ENCODE data around the gene WDR90. TPM values are rescaled to one million over a fixed set of nuclear protein-coding genes. Genes with fewer than 3 reads are reported as not detected.
A peak's percentile ranks its signal among the peaks of the same experiment; 100 is the strongest.

WDR90 gene
- polyA plus RNA-seq, 3 donors, result 0.13 to 16.5 (median 1.1) TPM

DNA sequence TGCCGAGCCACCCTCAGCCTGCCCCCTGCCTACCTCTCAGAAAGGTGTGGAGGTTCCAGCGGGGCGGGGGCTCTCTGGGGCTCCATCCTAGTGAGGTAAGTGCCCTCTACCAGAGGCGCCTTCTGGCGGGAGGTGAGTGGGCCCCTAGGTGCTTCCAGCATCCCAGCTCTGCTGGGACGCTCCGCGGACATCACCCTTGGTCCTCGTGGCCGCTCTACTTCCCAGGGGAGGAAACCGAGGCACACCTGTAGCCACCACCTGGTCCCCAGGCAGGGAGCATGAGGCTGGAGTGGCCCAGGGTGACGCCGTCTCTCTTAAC is 6.2 kb upstream of the WDR90 start:
- Histone ChIP-seq H3K9me3 (replicated peaks in 1 of 2; ENCODE audit: control insufficient read depth in 1 of 2, insufficient read depth in 1 of 2, low read length in 2 of 2) (no peaks in the 10 kb centered on the region), H4K20me1 (ENCODE audit: insufficient read depth, low read length) (peaks cover 46% of the 10 kb centered on the region), H3K36me3 (replicated peaks in 1 of 2; ENCODE audit: control insufficient read depth in 1 of 2, insufficient read depth in 2 of 2, low read length in 2 of 2) (no peaks in the 10 kb centered on the region), H3K4me2 (replicated peaks; ENCODE audit: extremely low read depth, low read length, poor library complexity, severe bottlenecking) (peak overlapping the region; percentile 77), H3K27me3 (ENCODE audit: control insufficient read depth in 2 of 2, insufficient read depth in 2 of 2, low read length in 2 of 2) (no peaks in the 10 kb centered on the region), H3K9ac (ENCODE audit: insufficient read depth, low read length, poor library complexity, severe bottlenecking) (peak overlapping the region; percentile 81), H2AFZ (ENCODE audit: insufficient read depth, low read depth, low read length, poor library complexity, severe bottlenecking) (peak overlapping the region; percentile 46), H3K27ac (ENCODE audit: low read depth in 1 of 2, low read length in 2 of 2) (peak overlapping the region; percentile 84 to 86), H3K4me3 (replicated peaks in 1 of 3; ENCODE audit: low read depth in 2 of 3, low read length in 3 of 3) (peak overlapping the region; percentile 45 to 78 (median 47)), H3K79me2 (ENCODE audit: insufficient read depth, low read length) (peaks cover 31% of the 10 kb centered on the region), H3K4me1 (ENCODE audit: control insufficient read depth in 1 of 2, insufficient read depth in 2 of 2, low read length in 2 of 2) (peaks cover 32 to 50% of the 10 kb centered on the region in 2 donors)
- 90% methylated on average over 7 of the region's 13 CpGs for whole genome bisulfite sequencing (ENCODE audit: insufficient coverage)
- Mint-ChIP-seq H3K27ac (peak overlapping the region in 6 of 7 donors; percentile 77 to 93 (median 90)), H3K27me3 (ENCODE audit: low read depth in 3 of 3) (no peaks in the 10 kb centered on the region), H3K4me1 (peaks cover 37% of the 10 kb centered on the region), H3K36me3 (peaks cover 5 to 15% of the 10 kb centered on the region in 2 donors), H3K4me3 (peak overlapping the region; percentile 73 to 87), H3K9me3 (peaks cover 0 to 2% (median 0%) of the 10 kb centered on the region in 7 donors)
- no peak for DNase-seq
- TF ChIP-seq, protein P1, sequence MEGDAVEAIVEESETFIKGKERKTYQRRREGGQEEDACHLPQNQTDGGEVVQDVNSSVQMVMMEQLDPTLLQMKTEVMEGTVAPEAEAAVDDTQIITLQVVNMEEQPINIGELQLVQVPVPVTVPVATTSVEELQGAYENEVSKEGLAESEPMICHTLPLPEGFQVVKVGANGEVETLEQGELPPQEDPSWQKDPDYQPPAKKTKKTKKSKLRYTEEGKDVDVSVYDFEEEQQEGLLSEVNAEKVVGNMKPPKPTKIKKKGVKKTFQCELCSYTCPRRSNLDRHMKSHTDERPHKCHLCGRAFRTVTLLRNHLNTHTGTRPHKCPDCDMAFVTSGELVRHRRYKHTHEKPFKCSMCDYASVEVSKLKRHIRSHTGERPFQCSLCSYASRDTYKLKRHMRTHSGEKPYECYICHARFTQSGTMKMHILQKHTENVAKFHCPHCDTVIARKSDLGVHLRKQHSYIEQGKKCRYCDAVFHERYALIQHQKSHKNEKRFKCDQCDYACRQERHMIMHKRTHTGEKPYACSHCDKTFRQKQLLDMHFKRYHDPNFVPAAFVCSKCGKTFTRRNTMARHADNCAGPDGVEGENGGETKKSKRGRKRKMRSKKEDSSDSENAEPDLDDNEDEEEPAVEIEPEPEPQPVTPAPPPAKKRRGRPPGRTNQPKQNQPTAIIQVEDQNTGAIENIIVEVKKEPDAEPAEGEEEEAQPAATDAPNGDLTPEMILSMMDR (IDR thresholded peaks at IDR 0.05), result no peak
- intact Hi-C loops (cut with micrococcal nuclease), result no loop called here

DNA sequence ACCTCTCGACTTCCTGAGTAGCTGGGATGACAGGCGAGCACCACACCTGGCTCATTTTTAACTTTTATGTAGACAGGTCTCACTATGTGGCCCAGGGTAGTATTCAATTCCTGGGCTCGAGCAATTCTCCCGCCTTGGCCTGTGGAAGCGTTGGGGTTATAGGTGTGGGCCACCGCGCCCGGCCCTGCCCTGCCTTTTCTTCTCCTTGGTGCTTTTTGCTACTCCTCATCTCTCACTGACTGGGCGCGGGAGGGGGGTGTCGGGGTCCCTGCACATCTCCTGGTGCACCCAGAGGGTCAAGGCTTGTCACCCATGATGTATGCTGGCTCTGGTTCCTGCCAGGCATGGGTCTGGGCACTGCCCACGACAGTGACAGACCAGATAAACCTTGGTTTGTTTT is 4.6 kb upstream of the WDR90 start:
- H3K27me3 ChIP-seq (ENCODE audit: control insufficient read depth in 2 of 2, insufficient read depth in 2 of 2, low read length in 2 of 2), result no peaks in the 10 kb centered on the region
- H3K4me2 ChIP-seq (replicated peaks; ENCODE audit: extremely low read depth, low read length, poor library complexity, severe bottlenecking), result no peak overlapping the region
- peaks cover 49% of the 10 kb centered on the region for H4K20me1 ChIP-seq (ENCODE audit: insufficient read depth, low read length)
- Mint-ChIP-seq H3K27ac (peak overlapping the region in 1 of 7 donors; percentile 77), H3K9me3 (peaks cover 0 to 2% (median 0%) of the 10 kb centered on the region in 7 donors), H3K4me3 (no peak overlapping the region), H3K4me1 (peaks cover 42% of the 10 kb centered on the region), H3K36me3 (peaks cover 5 to 15% of the 10 kb centered on the region in 2 donors), H3K27me3 (ENCODE audit: low read depth in 3 of 3) (no peaks in the 10 kb centered on the region)
- no peaks in the 10 kb centered on the region for H3K36me3 ChIP-seq (replicated peaks in 1 of 2; ENCODE audit: control insufficient read depth in 1 of 2, insufficient read depth in 2 of 2, low read length in 2 of 2)
- WGBS (ENCODE audit: insufficient coverage), result 97% methylated on average over 7 of the region's 12 CpGs
- no peak overlapping the region for H3K9ac ChIP-seq (ENCODE audit: insufficient read depth, low read length, poor library complexity, severe bottlenecking)
- no peak overlapping the region for H2AFZ ChIP-seq (ENCODE audit: insufficient read depth, low read depth, low read length, poor library complexity, severe bottlenecking)
- no peaks in the 10 kb centered on the region for H3K9me3 ChIP-seq (replicated peaks in 1 of 2; ENCODE audit: control insufficient read depth in 1 of 2, insufficient read depth in 1 of 2, low read length in 2 of 2)
- intact Hi-C loops (cut with micrococcal nuclease), result no loop called here
- H3K27ac ChIP-seq (ENCODE audit: low read depth in 1 of 2, low read length in 2 of 2), result no peak overlapping the region
- peaks cover 41 to 64% of the 10 kb centered on the region in 2 donors for H3K4me1 ChIP-seq (ENCODE audit: control insufficient read depth in 1 of 2, insufficient read depth in 2 of 2, low read length in 2 of 2)
- H3K79me2 ChIP-seq (ENCODE audit: insufficient read depth, low read length), result peaks cover 31% of the 10 kb centered on the region
- TF ChIP-seq, protein P1 (IDR thresholded peaks at IDR 0.05), result no peak
- H3K4me3 ChIP-seq (replicated peaks in 1 of 3; ENCODE audit: low read depth in 2 of 3, low read length in 3 of 3), result no peak overlapping the region
- DNase-seq, result no peak
